COLO668 (cell line): ENCODE results near the gene PHEX.

Experiments used
- DNase-seq: peaks from one replicate; lab custom pipeline; 2025; ENCODE audit not compliant: unreplicated experiment; lab: John Stamatoyannopoulos, UW

Gene PHEX

DNA sequence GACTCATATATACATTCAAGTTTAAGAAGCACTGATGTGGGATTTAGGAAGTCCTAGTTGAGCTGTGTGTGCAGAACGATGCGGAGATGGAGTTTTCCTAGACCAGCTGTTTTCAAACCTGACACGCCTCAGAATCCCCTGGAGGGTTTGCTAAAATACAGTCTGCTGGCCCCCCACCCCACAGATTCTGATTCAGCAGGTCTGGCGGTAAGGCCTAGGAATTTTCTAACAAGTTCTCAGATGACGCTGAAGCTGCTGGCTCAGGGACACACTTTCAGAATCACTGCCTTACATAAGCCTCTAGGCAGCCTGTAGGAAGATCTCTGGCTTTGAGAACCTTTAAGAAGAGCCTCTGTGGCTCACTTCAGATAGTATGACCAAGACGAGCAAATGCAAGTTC is 73.1 kb downstream of the PHEX start:
- DNase-seq, result no peak

DNA sequence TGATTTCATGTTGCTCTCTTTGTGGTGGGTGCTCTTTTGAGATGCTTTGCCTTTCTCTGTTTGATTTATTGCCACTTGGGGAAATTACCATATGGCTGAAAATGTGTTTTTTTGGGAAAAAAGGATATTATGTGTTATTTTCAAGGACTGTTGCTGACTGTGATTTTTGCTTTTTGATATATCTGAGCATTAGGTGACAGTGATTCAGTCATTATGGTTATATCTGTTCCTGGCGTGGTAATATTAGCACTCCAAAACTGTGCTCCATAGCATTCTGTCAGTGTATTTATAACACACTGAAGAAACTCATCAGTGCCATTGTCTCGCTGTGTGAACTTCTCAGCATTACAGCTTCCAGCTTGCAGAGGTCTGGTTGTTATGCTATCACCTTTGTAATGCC is 73.8 kb downstream of the PHEX start:
- no peak for DNase-seq

DNA sequence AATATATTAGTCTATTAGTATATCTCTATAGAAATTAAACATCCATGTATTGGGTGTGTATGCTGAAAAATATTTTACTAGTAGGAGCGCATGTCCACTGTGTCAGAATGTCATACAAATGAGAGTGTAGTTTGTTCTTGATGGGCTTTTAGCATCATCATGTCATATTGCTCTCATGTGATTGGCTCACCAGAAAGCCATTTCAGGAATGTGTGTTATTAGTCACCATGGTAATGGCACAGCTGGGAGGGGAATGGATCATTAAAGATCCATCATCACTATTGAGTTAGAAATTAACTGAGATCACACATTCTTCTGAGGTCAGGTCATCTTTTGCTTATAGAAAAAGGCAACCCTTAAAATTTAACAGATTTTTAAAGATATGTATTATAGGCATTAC is 77.3 kb downstream of the PHEX start:
- peak; percentile 1 for DNase-seq

DNA sequence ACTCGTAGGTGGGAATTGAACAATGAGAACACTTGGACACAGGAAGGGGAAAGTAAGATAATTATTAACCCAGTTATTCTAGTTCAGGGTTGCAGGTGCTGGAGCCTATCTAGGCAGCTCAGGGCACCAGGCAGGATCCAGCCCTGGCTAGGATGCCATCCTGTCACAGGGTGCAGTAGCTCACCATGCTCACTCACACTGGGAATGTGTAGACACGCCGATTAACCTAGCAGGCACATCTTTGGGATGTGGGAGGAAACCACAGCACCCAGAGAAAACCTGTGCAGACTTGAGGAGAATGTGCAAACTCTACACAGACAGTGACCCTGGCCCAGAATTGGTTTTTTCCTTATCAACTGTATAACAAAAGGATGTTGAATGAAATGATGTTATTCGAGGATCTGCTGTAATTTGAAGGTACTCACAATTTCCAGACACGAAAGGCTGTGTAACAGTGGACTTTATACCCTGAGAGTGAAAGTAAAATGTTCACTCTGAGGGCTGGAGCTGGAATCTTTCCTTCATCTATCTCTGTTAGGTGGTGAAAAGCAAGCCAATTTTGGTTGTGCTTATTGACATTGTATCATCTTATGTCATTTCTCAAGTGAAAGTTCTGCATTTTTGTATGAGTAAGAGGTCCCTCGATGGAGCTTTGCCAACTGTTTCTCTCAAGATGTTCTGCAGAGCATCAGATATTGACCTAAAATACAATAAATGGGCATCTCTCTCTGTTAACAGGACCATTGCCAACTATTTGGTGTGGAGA is 78.8 kb downstream of the PHEX start:
- DNase-seq, result peak; percentile 43

DNA sequence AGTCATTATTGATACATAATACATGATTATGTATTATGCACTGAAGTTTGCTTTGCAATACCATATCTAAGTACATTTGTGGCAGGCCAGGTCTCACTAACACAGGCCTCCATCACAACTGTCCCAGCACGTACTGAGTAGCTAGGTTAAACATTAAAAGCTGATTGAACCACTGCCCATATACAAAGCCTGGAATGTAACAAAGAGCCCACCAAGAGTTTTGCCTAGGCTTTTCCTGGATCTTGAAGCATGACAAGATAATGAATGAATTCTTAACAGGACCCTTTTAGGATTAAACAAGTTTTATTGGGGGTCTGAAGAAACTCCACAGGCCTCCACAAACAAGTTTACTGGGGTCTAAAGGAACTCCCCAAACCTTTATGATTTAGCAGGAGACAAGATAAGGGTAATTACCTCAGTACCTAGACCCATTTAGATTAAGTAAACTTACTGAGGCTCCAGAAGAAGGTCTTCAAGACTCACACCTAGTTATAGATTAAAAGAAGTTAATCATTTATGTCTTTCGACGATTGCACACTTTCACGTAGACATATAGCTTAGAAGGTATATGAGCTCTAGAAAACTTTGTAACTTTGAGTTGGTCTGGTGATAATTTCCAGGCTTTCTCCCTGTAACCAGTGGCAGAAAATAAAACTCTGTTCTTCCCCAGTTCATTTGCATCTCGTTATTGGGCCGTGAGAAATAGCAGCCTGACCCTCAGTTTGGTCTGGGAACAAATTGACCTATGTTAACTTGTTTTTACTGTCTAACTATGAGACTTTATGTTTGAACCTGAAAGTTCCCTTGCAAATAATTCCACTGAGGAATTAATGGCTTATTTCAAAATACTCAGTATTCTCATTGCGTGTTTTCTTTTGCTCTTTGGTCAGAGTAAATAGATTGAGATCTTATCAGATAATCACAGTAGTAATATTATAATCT is 84.8 kb downstream of the PHEX start:
- no peak for DNase-seq

DNA sequence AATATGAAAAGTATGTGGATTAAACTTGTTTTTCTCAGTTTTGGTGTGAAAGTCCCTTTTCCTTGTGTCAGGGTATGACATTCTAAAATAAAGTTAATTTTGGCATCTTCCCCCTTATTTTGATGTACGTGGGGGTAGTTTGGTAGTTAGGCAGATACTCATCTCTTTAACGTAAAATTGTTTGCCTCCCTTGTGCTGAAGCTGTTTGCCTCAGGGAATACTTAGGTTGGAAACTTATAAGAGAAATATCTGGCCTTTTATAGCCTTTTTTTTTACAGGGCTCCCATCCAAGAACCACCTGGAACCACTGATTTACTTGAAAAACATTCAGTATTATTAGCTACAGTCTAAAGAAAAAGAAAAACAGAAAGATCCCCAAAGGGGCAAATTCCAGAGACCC is 85.5 kb downstream of the PHEX start:
- no peak for DNase-seq

DNA sequence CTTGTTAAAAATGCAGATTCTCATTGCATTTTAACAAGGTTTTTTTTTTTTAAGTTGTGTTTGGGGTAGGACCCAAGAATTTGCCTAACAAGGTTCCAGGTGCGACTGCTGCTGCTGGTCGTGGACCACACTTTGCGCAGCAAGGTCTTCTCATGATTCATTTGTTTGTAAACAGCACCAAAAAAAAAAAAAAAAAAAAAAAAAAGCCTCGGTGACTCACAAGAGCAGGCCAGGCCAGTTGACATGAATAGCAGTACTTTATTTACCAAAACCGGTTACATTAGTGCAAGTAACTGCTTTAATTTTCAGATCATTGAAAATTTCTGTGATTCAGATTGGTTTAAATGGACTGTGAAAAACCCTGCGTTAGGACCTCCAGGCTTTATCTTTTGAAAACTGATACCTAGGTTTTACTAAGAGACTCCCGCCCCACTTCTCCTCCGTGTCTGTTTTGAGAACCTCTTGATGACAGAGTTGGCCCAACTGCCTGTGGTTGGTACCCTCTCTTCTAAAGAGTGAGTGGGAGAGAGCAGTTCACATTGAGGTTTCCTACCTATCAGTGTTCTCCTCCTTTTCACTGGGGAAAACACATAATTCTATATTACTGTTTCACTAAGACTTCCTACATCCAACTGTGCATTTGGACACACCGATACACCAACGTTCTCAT is 86.2 kb downstream of the PHEX start:
- DNase-seq, result no peak

DNA sequence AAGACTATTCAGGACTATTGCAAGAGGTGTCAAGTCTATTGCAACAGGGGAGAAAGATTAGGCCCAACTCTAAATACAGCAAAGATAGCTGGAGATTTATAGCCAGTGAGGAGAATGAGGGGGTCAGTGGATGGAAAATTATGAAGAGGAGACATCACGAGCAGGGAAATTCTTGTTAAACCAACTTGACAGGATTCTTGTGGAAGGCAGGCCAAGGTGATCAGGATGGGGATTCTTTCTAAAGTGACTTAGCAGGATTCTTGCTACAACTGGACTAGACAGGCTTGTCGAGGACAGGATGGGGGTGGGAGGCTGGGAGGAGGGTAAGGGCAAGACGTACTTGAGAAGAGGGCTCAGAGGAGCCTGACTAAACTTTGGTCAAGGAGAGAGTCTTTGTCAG is 89.0 kb downstream of the PHEX start:
- DNase-seq, result no peak

DNA sequence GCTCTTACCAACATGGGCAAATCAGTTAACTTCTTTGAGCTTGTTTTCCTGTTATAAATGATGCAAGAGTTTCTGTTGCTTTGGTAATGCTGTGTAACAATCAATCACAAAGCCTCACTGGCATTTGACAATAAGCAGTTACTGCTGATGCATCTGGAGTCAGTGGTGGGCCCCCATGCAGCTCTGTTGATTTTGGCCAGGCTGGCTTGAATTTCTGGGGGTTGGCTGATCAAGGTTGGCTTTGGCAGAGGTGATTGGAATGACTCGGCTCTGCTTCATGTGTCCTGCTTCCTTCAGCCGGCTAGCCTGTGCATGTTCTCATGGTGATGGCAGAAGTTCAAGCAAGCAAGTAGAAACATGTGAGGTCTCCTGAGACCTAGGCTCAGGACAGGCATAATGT is 90.4 kb downstream of the PHEX start:
- no peak for DNase-seq

DNA sequence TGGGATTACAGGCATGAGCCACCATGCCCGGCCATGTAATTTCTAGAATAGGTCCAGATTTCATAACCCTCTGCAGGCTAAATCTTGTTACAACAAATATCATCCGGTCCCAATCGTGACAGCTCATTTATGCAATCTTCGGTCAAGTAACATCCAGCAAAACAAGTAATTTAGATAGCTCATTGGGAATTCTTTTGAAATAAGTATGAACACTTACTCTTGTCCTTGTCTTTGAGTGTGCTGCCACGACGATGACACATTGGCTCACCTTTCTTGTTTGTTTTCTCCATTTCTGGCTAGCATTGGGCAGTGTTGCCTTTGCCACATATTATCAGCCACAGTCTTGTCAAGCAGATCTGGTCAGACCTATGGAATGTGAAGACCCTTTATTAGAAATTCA is 92.0 kb downstream of the PHEX start:
- DNase-seq, result no peak

DNA sequence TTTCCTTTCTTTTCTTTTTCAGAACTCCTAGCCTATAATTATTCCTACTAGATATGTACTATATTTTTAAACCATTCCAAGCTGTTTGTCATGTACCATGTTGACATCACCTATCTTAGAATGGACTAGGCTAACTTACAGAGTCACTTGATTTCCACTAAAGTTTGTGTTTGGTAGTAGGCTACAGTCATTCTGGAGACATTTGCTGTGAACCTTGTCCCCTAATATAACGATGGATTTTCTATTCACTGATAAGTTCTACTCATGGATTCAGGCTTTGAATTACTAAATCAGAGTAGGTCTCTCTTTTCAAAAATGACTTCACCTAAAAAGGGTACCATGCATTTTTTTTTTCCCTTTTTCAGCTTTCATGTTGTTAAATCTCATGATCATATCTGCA is 93.4 kb downstream of the PHEX start:
- DNase-seq, result no peak

DNA sequence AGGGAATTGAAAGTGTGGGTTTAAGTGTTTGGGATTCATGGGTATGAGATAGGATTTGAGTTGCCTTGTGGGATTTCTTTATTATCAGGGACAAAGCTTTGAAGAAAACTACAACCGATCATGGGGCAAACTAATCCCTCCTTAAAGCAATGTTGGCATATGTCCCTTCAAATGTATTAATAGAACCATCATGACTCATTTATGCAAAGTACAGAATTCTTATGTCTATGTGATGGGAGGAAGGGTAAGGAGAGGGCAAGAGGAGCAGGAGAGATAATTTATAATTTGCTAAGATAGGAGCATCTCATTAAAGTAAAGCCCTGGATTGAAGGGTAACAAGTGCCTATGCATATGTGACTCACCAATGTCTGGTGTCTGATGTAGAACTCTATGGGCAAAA is 94.2 kb downstream of the PHEX start:
- DNase-seq, result no peak

DNA sequence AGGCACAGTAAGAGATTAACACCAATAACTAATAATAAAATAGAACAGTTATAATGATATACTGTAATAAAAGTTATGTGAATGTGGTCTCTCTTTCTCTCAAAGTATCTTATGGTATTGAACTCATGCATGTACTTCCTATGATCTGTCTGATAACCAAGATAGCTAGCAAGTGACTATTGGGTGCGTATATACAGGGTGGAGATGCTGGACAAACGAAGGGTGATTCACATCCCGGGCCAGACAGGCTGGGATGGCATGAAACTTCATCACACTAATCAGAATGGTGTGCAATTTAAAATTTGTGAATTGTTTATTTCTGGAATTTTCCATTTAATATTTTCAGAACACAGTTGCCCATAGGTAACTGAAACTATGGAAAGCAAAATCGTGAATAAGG is 96.8 kb downstream of the PHEX start:
- no peak for DNase-seq

DNA sequence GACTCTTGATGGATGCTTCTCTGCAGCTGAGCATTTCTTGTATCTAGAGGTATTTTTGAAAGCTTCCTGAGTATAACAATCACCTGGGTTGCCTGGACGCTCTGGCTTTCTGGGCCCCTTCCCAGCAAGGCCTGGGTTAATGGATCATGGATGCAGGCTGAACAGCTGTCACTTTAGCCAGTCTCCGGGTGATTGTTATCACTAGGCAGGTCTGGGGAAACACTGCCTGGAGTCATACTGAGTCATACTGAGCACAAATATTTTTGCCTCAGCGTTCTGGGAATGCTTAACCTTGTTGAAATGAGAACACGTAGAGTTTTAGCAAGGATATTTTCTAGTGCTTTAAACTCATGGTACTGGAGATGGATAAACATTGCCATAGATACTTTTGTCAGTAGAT is 102.6 kb downstream of the PHEX start:
- DNase-seq, result peak; percentile 4

DNA sequence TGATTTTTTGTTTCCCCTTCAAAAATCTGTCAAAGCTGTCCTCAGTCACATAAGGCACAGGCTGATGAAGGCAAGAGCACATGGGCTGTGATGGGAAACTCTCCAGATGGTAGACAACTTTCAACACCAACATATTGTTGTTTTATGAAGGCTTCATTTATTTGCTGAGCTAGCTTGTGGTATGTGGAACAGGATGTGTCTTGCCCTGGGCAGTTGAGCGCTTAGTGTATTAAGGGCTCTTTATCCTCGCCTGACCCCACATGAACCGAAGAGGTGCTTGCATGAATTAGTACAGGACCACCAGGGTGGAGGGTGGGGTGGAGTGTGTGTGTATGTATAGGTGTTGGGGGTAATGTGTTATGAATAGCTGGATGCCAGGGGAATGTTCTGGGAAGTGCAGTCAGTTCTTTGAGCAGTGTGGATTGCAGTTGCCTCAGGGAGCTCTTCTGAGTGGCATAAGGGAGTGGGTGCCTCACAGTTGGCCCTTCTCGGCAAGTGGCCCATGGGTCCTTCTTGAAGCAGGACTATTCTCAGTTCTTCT is 103.1 kb downstream of the PHEX start:
- DNase-seq, result no peak

DNA sequence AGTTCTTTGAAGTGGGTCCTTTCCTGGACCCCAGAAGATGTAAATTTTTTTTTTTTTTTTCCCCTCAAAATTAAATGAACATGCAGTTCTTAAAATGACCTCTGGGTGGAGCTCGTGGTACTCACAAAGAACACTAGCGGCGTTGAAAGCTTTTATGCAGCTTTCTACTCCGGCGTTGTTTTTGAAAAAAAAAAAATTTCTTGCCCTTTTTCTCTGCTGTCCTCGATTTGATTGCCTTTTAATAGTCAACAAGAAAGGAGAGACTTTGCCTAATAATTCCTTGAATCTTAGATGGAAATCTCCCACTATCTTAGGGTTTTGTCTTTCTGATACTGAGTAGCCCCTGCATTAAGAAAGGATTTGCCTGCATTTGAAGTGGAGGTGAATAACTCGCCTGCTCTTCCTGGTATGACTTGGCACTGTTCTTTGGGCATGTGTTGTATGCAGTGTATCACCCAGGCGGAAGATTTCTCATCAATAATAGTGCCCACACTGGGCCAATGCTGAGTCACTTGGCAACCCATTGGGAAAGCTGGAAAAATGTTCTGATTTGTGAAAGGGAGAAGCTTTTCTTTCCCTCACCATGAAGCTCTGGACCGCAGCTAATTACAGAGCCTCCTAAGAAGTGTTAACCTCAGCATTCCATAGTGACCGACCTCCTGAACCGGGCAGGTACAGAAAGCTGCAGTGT is 104.0 kb downstream of the PHEX start:
- peak; percentile 21 for DNase-seq

DNA sequence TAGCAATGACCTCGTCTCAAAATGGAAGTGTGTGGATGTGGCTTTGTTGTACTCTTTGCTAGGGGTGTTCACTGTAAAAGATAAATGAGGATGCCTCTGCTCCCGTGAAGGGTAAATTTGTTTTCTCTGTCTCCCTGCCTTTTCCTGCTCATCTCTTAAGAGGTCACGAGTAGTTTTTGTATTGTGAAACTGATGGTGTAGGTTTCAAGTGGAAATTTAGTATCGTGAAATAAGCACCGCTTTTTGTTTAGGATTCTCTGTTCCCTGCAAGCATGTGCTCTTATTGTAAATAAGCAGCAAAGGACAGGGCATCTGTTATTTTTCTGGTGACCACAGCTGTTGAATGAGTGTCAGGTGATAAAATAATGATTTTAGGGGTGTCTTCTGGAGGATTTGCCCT is 104.6 kb downstream of the PHEX start:
- DNase-seq, result no peak

DNA sequence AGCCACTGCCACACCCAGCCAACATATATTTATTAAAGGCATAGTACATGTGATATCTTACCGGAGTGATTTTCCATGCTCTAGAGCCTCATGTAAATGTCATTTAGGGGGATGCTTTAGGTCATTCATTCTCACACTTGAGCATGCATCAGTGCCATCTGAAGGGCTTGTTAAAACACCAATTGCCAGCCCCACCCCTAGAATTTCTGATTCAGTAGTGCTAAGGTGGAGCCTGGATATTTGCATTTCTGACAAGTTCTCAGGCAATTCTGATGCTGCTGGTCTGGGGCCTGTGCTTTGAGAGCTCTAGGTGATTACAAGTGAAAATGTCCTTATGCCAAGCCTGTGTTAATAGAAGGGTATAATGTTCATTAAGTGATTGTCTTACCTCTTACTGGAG is 107.7 kb downstream of the PHEX start:
- DNase-seq, result peak; percentile 55

DNA sequence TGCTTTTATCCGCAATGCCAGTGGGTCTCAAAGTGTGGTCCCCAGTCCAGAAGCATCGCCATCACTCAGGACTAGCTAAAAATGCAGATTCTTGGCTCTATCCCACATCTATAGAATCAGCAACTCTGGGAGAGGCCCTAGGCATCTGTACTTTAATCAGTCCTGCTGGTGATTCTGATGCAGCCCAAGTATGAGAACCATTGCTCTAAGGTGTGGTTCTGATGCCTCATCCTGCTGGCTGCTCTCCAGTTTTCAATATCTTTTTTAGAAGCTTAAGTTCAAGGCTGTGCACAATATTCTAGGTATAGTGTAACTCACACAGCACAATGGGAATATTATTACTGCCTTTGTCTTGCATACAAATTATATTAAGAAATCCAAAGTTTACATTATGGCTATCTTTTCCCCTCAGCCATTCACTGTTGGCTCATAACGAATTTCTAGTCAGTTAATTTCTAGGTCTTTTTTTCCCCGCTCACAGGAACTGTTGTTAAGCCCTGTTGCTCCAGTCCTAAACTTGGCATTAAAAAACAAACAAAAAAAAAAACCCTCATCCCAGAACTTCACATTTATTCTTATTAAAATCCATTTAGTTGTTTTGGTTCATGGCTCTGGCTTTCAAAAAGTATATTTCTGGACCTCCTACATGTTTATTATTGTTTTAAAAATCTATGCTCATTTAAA is 109.1 kb downstream of the PHEX start:
- DNase-seq, result no peak

DNA sequence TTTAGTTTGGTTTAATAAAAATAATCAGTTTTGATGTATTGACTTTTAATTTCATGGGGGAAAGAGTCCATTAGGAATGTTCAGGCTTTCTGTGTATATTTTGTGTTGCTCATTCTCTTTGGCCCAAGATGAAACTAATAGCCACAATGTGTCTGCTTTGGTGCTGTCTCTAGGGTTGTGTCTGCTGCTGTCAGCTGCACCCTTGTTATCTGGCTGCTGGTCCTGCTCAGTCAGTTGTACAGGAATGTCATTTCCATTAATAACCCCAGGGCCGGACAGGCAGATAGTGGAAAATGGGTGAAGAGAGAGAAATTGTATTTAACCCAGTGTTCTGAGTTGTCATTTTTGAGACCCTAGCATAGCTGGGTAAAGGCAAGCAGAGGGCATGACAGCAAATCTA is 115.1 kb downstream of the PHEX start:
- no peak for DNase-seq
